HepG2 (cell line): ENCODE results near the gene TIMM13. TPM values are rescaled to one million over a fixed set of nuclear protein-coding genes. Genes with fewer than 3 reads are reported as not detected.

Experiments
- BCL6 ChIP-seq: IDR thresholded peaks from 2 replicates; pipeline ENCODE4 v1.6.1; 2016; ENCODE audit warnings: missing genetic modification reagents, missing compliant biosample characterization
- BHLHE40 ChIP-seq: IDR thresholded peaks from 2 replicates; pipeline ENCODE4 v1.6.1; 2011; ENCODE audit warnings: low read length, improper control_type of control experiment
- HMG20B ChIP-seq: conservative IDR thresholded peaks from 2 replicates; pipeline ENCODE4 v1.6.1; 2016; ENCODE audit warnings: missing genetic modification reagents, missing compliant biosample characterization
- HMGA1 ChIP-seq: sonication (generic); formaldehyde crosslinking; conservative IDR thresholded peaks from 2 replicates; pipeline ENCODE4 v1.4.0; 2020; ENCODE audit warnings: missing genetic modification reagents
- JUND ChIP-seq: sonication (generic); formaldehyde crosslinking; IDR thresholded peaks from 2 replicates; pipeline ENCODE4 v1.8.0; 2022; ENCODE audit warnings: mild to moderate bottlenecking, missing genetic modification reagents
- MATR3 ChIP-seq: sonication (generic); formaldehyde crosslinking; IDR thresholded peaks from 2 replicates; pipeline ENCODE4 v1.4.0; 2020; ENCODE audit warnings: missing genetic modification reagents
- NAIF1 ChIP-seq: sonication (generic); formaldehyde crosslinking; IDR thresholded peaks from 2 replicates; pipeline ENCODE4 v1.5.0; 2020; ENCODE audit warnings: mild to moderate bottlenecking, missing genetic modification reagents, borderline replicate concordance
- NR2C2 ChIP-seq: sonication (generic); formaldehyde crosslinking; IDR thresholded peaks from 2 replicates; pipeline ENCODE4 v1.4.0; 2020; ENCODE audit warnings: missing genetic modification reagents, mild to moderate bottlenecking, moderate library complexity, borderline replicate concordance
- SIX4 ChIP-seq: sonication (generic); formaldehyde crosslinking; IDR thresholded peaks from 2 replicates; pipeline ENCODE4 v1.4.0; 2020; ENCODE audit warnings: missing genetic modification reagents
- SMC3 ChIP-seq: IDR thresholded peaks from 2 replicates; pipeline ENCODE4 v1.6.1; 2011; ENCODE audit warnings: low read length, improper control_type of control experiment
- SRSF1 ChIP-seq: fragments of 200-400 bp; formaldehyde crosslinking; optimal IDR thresholded peaks from 2 replicates; pipeline ENCODE3; 2017; ENCODE audit warnings: mild to moderate bottlenecking, low read depth, low read length, moderate library complexity
- STAT5B ChIP-seq: sonication (generic); formaldehyde crosslinking; IDR thresholded peaks from 2 replicates; pipeline ENCODE4 v1.4.0; 2020; ENCODE audit warnings: missing genetic modification reagents
- ZBTB20 ChIP-seq: sonication (generic); formaldehyde crosslinking; IDR thresholded peaks from 2 replicates; pipeline ENCODE4 v1.8.1; 2023; ENCODE audit warnings: missing genetic modification reagents, low read depth, mild to moderate bottlenecking, borderline replicate concordance
- ZNF253 ChIP-seq: sonication (generic); formaldehyde crosslinking; IDR thresholded peaks from 2 replicates; pipeline ENCODE4 v1.8.0; 2022; ENCODE audit warnings: mild to moderate bottlenecking, missing genetic modification reagents, borderline replicate concordance
- ZNF3 ChIP-seq: IDR thresholded peaks from 2 replicates; pipeline ENCODE4 v1.7.0; 2017; ENCODE audit warnings: inconsistent platforms
- ZNF382 ChIP-seq: sonication (generic); formaldehyde crosslinking; IDR thresholded peaks from 2 replicates; pipeline ENCODE4 v1.5.0; 2020; ENCODE audit warnings: missing genetic modification reagents, mild to moderate bottlenecking, borderline replicate concordance
- ZNF615 ChIP-seq: sonication (generic); formaldehyde crosslinking; IDR thresholded peaks from 2 replicates; pipeline ENCODE4 v1.5.0; 2020; ENCODE audit warnings: mild to moderate bottlenecking, missing genetic modification reagents, borderline replicate concordance
- ZNF816 ChIP-seq: sonication (generic); formaldehyde crosslinking; IDR thresholded peaks from 2 replicates; pipeline ENCODE4 v1.8.0; 2022; ENCODE audit warnings: missing genetic modification reagents, mild to moderate bottlenecking, borderline replicate concordance
- ZNF883 ChIP-seq: sonication (generic); formaldehyde crosslinking; IDR thresholded peaks from 2 replicates; pipeline ENCODE4 v1.5.1; 2020; ENCODE audit warnings: mild to moderate bottlenecking, missing genetic modification reagents; ENCODE audit errors: not compliant biosample characterization
- polyA plus RNA-seq, 8 experiments: library from polyadenylated mRNA; depleted of rRNA in 3 of 8; stranded (reverse) in 7 of 8; unstranded in 1 of 8; fragments of >200 nt; fragmentation: Illumina TruSeq in 4 of 8; extraction: Trizol in 4 of 8; gene quantifications; 2 replicates each; pipeline versions ENCODE4 v1.2.1 to v1.2.3, GENCODE V29; 2011 to 2016; ENCODE audit warnings: low read depth in 4 of 8, missing spikeins in 1 of 8, mixed read lengths in 1 of 8; ENCODE audit not compliant: insufficient read depth in 1 of 8
- total RNA-seq, 5 experiments: library from RNA; depleted of rRNA; stranded (reverse); fragments of >200 nt; fragmentation: Illumina TruSeq; extraction: Trizol; gene quantifications; 2 replicates each; pipeline ENCODE4 v1.2.3, GENCODE V29; 2016; ENCODE audit warnings: low read depth in 1 of 5
- TF ChIP-seq, protein P1 (sequence below): sonication (generic); formaldehyde crosslinking; conservative IDR thresholded peaks from 2 replicates; pipeline ENCODE4 v1.4.0; 2020; ENCODE audit warnings: missing genetic modification reagents
- TF ChIP-seq, protein P2 (sequence below): sonication (generic); formaldehyde crosslinking; IDR thresholded peaks from 2 replicates; pipeline ENCODE4 v1.4.0; 2020; ENCODE audit warnings: missing genetic modification reagents
- TF ChIP-seq, protein P3 (sequence below): sonication (generic); formaldehyde crosslinking; IDR thresholded peaks from 2 replicates; pipeline ENCODE4 v1.5.0; 2020; ENCODE audit warnings: missing genetic modification reagents
- TF ChIP-seq, protein P4 (sequence below): IDR thresholded peaks from 2 replicates; pipeline ENCODE4 v1.6.1; 2016; ENCODE audit warnings: control low read depth

The TIMM13 gene
- total and polyA plus RNA-seq, 2 of the 13 experiments (the other 11 are each of a cell fraction or from before 2014, with no cell fraction given), result 48.4 to 108 TPM

DNA sequence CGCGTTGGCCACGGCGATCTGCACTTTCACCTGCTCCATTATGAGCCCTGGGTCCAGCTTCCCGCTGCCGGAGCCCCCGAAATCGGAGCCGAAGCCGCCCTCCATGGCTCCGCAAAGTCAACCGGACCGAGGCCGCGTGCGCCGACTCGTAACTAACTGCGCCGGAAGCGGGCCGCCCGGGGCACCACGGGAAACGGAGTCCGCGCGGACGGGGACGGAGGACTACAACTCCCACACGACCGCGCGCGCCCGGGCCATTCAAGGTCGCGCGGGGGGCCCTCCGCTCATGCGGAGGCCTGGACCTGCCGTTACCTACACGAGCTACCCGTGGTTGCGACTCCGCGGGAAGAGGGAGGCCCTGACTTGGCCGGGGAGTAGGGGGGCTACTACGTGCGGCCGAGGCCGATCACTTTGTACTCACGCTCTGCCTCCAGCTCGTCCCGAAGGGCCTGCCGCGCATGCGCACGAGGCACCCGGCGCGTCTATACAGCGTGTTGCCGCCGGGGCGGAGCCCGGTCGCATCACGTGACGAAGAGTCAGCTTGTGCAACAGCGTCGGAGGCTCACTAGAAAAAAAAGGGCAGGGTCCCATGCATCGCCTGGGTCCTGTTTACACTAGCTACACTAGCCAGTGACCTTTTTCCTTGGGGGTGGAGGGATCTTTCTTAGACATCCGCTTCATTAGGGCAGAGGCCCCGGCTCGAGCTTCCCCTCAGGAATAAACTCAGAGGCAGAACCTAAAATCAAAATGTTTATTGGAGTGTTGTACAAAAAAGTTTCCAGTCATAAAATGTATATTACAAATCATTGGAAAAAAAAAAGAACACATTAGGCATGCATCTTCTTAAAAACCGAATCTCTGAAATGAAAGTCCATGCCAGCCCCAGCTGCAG lies at the start of gene TIMM13 (continued):
- TF ChIP-seq, protein P1, sequence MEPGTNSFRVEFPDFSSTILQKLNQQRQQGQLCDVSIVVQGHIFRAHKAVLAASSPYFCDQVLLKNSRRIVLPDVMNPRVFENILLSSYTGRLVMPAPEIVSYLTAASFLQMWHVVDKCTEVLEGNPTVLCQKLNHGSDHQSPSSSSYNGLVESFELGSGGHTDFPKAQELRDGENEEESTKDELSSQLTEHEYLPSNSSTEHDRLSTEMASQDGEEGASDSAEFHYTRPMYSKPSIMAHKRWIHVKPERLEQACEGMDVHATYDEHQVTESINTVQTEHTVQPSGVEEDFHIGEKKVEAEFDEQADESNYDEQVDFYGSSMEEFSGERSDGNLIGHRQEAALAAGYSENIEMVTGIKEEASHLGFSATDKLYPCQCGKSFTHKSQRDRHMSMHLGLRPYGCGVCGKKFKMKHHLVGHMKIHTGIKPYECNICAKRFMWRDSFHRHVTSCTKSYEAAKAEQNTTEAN (CRISPR knock-in tag), result peak; percentile 88
- TF ChIP-seq ZNF253 (CRISPR knock-in tag) (0 out of 2 replicates have a peak, but pooled peaks have one; percentile 36), NR2C2 (CRISPR knock-in tag) (peak; percentile 92), BHLHE40 (peak; percentile 94), MATR3 (CRISPR knock-in tag) (no peak), HMGA1 (CRISPR knock-in tag) (no peak), ZNF3 (CRISPR knock-in tag) (no peak), ZNF615 (CRISPR knock-in tag) (no peak), NAIF1 (CRISPR knock-in tag) (no peak), BCL6 (peak; percentile 83), HMG20B (CRISPR knock-in tag) (peak; percentile 66; the same call in 1 of the 2 replicates), STAT5B (CRISPR knock-in tag) (no peak), SRSF1 (peak; percentile 55), JUND (peak; percentile 42; the same call in 1 of the 2 replicates), SIX4 (CRISPR knock-in tag) (no peak), ZNF382 (CRISPR knock-in tag) (no peak), SMC3 (peak; percentile 31), ZNF883 (CRISPR knock-in tag) (no peak), ZNF816 (CRISPR knock-in tag) (no peak), ZBTB20 (no peak)
- TF ChIP-seq, protein P2, sequence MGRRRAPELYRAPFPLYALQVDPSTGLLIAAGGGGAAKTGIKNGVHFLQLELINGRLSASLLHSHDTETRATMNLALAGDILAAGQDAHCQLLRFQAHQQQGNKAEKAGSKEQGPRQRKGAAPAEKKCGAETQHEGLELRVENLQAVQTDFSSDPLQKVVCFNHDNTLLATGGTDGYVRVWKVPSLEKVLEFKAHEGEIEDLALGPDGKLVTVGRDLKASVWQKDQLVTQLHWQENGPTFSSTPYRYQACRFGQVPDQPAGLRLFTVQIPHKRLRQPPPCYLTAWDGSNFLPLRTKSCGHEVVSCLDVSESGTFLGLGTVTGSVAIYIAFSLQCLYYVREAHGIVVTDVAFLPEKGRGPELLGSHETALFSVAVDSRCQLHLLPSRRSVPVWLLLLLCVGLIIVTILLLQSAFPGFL (CRISPR knock-in tag), result peak; percentile 50; the same call in 1 of the 2 replicates
- TF ChIP-seq, protein P3, sequence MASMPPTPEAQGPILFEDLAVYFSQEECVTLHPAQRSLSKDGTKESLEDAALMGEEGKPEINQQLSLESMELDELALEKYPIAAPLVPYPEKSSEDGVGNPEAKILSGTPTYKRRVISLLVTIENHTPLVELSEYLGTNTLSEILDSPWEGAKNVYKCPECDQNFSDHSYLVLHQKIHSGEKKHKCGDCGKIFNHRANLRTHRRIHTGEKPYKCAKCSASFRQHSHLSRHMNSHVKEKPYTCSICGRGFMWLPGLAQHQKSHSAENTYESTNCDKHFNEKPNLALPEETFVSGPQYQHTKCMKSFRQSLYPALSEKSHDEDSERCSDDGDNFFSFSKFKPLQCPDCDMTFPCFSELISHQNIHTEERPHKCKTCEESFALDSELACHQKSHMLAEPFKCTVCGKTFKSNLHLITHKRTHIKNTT (CRISPR knock-in tag), result 0 out of 2 replicates have a peak, but pooled peaks have one; percentile 67
- TF ChIP-seq, protein P4, sequence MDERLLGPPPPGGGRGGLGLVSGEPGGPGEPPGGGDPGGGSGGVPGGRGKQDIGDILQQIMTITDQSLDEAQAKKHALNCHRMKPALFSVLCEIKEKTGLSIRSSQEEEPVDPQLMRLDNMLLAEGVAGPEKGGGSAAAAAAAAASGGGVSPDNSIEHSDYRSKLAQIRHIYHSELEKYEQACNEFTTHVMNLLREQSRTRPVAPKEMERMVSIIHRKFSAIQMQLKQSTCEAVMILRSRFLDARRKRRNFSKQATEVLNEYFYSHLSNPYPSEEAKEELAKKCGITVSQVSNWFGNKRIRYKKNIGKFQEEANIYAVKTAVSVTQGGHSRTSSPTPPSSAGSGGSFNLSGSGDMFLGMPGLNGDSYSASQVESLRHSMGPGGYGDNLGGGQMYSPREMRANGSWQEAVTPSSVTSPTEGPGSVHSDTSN, result no peak
